Left ventricle myocardium inferior (tissue), 1 donor: ENCODE data around the gene CRELD2. TPM values are rescaled to one million over a fixed set of nuclear protein-coding genes. Genes with fewer than 3 reads are reported as not detected.

Experiments used
- DNase-seq: peaks from one replicate; pipeline ENCODE4 v3.0.0-alpha.2; 2020
- H3K27ac ChIP-seq: fragments of 200-600 bp; replicated peaks from 2 replicates; pipeline ENCODE4 v1.8.0; 2021
- H3K27me3 ChIP-seq: fragments of 200-600 bp; 2 replicates; pipeline ENCODE4 v1.8.0; 2021; ENCODE audit warnings: low read depth
- H3K36me3 ChIP-seq: fragments of 200-600 bp; 2 replicates; pipeline ENCODE4 v1.8.0; 2021
- H3K4me1 ChIP-seq: fragments of 200-600 bp; 2 replicates; pipeline ENCODE4 v1.8.0; 2021
- H3K4me3 ChIP-seq: fragments of 200-600 bp; 2 replicates; pipeline ENCODE4 v1.8.0; 2021; ENCODE audit warnings: mild to moderate bottlenecking, moderate library complexity
- H3K9me3 ChIP-seq: fragments of 200-600 bp; replicated peaks from 2 replicates; pipeline ENCODE4 v1.8.0; 2021
- CTCF ChIP-seq: fragments of 200-600 bp; IDR thresholded peaks from 2 replicates; pipeline ENCODE4 v1.8.0; 2021; ENCODE audit warnings: antibody characterized with exemption, mild to moderate bottlenecking, borderline replicate concordance
- intact Hi-C: fragments of 100-400 bp; cut with micrococcal nuclease; formaldehyde crosslinking; loops from one replicate; pipeline ENCODE4 v1.11.0; 2022
- total RNA-seq: library from RNA; stranded (reverse); fragmentation: NEBNext Ultra II Directional; extraction: Animal tissue kit (Norgen Biotek cat#: 25700); gene quantifications from one replicate; pipeline ENCODE4 v1.2.1, GENCODE V29; 2021
- donor health status: DM: no; HTN: yes; CAD: no; lungs with severe emphysema.

CRELD2 gene
- total RNA-seq, 1 donor from 2014 or later, result 25.5 TPM

- H3K4me1 ChIP-seq, result peaks cover 8% of the 10 kb centered on the region
- peaks cover 61% of the 10 kb centered on the region for H3K36me3 ChIP-seq
- H3K27me3 ChIP-seq, result no peaks in the 10 kb centered on the region
- TF ChIP-seq CTCF, result no peak
- H3K9me3 ChIP-seq, result no peaks in the 10 kb centered on the region
- intact Hi-C loops, result no loop called here
- H3K4me3 ChIP-seq, result no peak overlapping the region
- DNase-seq, result no peak
- H3K27ac ChIP-seq, result no peak overlapping the region
These were observed 30.7 kb upstream of the CRELD2 start for GRCh38 chr22:49887702-49888101.

GRCh38 chr22:49889071-49889470 is 29.4 kb upstream of the CRELD2 start:
- peaks cover 55% of the 10 kb centered on the region for H3K36me3 ChIP-seq

GRCh38 chr22:49892226-49892899 is 26.1 kb upstream of the CRELD2 start:
- peak; percentile 66 for DNase-seq

More at GRCh38 chr22:49889071-49889470, 29.4 kb upstream of the CRELD2 start:
- Histone ChIP-seq H3K4me1 (peaks cover 12% of the 10 kb centered on the region), H3K27me3 (no peaks in the 10 kb centered on the region), H3K4me3 (no peak overlapping the region), H3K9me3 (no peaks in the 10 kb centered on the region), H3K27ac (no peak overlapping the region)
- no peak for TF ChIP-seq CTCF
- DNase-seq, result no peak
- intact Hi-C loops, result no loop called here

GRCh38 chr22:49893025-49893424 is 25.4 kb upstream of the CRELD2 start:
- DNase-seq, result no peak
- H3K4me1 ChIP-seq, result peaks cover 20% of the 10 kb centered on the region
- intact Hi-C loops, result no loop called here
- H3K9me3 ChIP-seq, result peaks cover 12% of the 10 kb centered on the region
- no peaks in the 10 kb centered on the region for H3K27me3 ChIP-seq
- peaks cover 23% of the 10 kb centered on the region for H3K36me3 ChIP-seq
- no peak overlapping the region for H3K27ac ChIP-seq
- no peak overlapping the region for H3K4me3 ChIP-seq
- TF ChIP-seq CTCF, result no peak

More at GRCh38 chr22:49892226-49892899, 26.1 kb upstream of the CRELD2 start:
- Histone ChIP-seq H3K9me3 (peaks cover 8% of the 10 kb centered on the region), H3K4me1 (peaks cover 19% of the 10 kb centered on the region), H3K36me3 (peaks cover 24% of the 10 kb centered on the region), H3K27ac (peak overlapping the region; percentile 36), H3K27me3 (no peaks in the 10 kb centered on the region), H3K4me3 (no peak overlapping the region)
- intact Hi-C loops, result no loop called here
- no peak for TF ChIP-seq CTCF

GRCh38 chr22:49894322-49895054 is 23.9 kb upstream of the CRELD2 start:
- intact Hi-C loops, result no loop called here
- TF ChIP-seq CTCF, result no peak
- no peak for DNase-seq
- Histone ChIP-seq H3K36me3 (peaks cover 32% of the 10 kb centered on the region), H3K27me3 (no peaks in the 10 kb centered on the region), H3K4me1 (peaks cover 20% of the 10 kb centered on the region), H3K9me3 (peaks cover 12% of the 10 kb centered on the region), H3K27ac (no peak overlapping the region), H3K4me3 (no peak overlapping the region)
